IPS-18c (cell line): Measurements from ENCODE around the gene CXXC5.

ENCODE experiments used
- H3K4me3 ChIP-seq: 2 replicates; pipeline ENCODE4 v1.7.0; 2013; ENCODE audit warnings: low read depth, mild to moderate bottlenecking, low read length, moderate library complexity; ENCODE audit not compliant: insufficient read depth
- H3K9me3 ChIP-seq: one replicate; pipeline ENCODE4 v1.6.1; 2013; ENCODE audit warnings: mild to moderate bottlenecking, low read length, moderate library complexity; ENCODE audit not compliant: control insufficient read depth, insufficient read depth

The CXXC5 gene

DNA sequence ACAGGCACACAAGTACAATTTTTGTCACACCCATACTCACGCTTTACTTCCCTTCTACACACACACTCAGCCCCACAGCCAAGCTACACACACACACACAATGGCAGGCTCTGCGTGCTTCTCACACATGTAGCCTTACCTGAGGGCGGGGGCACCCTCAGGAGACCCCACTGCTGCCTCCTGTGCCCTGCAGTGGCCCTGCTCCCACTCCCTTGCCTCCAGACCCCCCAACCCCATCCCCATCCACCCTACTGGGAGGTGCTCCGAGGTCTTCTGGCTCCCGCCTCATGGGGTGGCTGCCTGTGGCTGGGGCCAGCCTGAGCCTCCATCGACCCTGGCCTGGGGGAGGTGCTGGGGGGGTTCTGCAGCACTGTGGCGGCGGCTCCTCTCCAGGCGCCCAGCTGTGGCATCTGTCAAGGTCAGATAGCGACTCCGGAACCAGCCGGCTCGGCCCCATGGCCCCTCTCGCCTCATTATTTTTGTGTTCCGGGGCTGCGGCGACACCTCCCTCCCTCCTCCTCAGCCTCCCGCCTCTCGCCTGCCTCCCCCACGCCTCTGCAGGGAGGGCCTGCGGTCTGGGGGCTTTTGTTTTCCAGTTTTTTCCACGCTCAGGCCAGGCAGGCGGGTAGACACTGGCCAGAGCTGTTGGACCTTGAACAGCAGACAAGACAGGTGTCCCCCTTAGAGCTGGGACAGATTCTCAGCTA lies 21.7 kb downstream of the CXXC5 start:
- H3K4me3 ChIP-seq = no peak overlapping the region; the same call in 1 of the 2 replicates

DNA sequence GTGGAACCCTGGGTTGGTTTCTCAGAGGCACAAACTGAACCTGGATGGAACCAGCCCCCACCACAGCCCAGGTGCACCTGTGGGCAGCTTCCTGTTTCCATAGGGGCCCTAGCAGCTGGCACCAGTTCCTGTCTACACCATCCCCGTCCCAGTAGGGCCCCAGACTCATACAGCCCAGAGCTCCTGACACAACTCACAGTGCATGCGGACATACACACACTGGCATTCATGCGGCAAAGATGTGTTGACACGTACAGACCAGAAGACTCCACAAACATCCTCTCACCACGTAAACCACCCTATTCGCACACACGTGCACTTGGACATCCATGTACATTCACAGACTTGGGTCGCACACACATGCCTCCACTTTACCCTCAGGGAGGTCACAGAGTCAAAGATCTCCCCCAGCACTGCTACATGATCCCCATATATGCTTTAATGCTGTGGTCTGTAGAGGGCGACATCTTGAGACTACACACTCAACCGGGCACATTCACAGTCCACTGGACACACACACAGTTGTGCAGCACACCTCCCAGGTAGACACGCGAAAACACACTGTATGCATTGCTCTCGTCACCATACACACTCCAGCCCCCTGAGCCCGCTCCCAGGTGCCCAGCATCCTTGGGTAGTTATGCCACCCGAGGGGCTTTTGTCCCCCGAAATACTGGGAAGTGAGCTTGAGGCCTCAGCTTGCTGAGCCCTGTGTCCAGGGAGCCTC lies 22.4 kb downstream of the CXXC5 start:
- no peak overlapping the region; the same call in 1 of the 2 replicates for H3K4me3 ChIP-seq
- no peaks in the 10 kb centered on the region for H3K9me3 ChIP-seq

More for the DNA sequence above, 21.7 kb downstream of the CXXC5 start:
- H3K9me3 ChIP-seq = no peaks in the 10 kb centered on the region

DNA sequence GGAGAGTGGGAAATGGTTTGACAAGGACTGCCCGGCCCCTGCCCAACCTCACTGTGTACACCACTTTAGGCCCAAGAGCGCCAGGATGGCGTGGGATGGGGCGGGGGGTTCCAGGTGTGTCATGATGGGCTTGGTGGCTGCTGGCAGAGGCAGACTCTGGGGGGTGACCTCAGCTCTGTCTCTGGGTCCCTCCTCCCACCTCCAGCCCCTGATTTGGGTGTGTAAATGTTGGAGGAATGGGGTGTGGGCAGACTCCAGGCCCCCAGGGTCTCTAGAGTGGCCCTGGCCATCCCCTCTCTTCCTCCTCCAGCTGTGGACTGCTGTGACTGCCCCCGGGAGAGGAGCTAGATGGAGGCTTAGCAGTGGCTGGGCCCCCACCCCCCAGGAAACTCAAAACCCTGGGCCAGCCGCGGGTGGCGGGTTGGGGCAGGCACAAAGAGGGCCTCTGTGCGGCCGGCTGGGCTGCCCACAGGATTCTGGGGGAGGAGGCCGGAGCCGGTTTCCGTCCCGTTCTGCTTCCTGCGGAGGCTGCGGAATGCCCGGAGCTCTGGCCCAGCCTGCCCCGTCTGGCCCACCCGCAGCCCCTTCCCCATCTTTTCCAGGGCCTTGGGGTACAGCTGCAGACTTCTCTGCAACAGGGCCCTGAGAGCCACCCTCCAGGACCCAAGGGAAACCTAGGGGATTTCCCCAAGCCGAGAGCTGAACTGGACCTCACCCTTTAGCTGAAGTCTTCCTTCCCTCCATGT lies 23.1 kb downstream of the CXXC5 start:
- Histone ChIP-seq H3K9me3 (no peaks in the 10 kb centered on the region), H3K4me3 (no peak overlapping the region)

DNA sequence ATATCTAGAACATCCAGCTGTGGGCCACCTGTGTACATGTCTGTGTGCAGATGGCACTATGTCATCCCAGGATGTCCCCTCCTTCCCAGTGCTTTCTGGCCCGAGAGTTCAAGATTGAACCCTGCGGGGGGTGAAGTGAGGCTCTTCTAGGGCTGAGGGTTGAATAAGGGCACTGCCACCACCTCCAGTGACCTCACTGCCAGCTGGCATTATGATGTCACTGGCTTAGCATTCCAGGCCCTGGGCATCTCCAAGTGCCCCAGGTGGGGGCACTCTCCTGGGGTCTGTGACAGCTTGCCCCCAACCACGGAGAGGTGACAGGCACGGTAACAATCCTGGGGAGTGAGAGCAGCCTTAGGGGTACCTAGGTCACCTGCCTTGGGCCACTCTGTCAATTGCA lies 27.1 kb downstream of the CXXC5 start:
- Histone ChIP-seq H3K4me3 (no peak overlapping the region), H3K9me3 (no peaks in the 10 kb centered on the region)

DNA sequence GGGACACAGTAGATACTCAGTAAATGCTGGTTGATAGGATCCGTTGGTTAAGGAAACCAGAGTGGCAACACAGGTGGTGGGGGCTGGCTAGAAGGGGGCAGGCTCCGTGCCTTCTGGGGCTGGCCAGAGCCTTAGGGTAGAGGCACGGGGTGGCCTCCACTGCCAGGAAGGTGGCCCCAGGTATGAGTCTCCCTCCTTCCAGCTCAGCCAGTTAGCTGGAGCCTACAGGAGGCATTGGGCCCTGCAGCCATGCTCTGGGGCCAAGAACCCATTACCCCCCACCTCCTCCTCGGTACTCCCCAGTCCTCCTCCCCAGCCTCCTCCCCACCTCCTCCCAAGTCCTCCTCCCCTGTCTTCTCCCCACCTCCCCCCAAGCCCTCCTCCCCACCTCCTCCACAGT lies 27.7 kb downstream of the CXXC5 start:
- H3K9me3 ChIP-seq = no peaks in the 10 kb centered on the region

DNA sequence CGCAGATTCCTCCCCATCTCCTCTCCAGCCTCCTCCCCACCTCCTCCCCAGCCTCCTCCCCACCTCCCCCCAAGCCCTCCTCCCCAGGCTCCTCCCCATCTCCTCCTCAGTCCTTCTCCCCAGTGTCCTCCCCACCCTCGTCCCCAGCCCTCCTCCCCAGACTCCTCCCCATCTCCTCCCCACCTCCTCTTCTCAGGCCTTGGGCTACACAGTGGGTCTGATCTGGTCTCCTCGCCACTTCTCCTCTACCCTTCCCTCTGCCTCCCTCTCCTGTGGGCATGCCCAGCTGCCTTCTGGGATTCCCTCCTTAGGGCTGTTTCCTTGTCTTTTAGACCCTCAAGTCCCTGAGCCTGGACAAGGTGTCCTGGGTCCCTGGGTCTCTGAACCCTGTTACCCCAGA lies 28.3 kb downstream of the CXXC5 start:
- H3K9me3 ChIP-seq = no peaks in the 10 kb centered on the region
- H3K4me3 ChIP-seq = no peak overlapping the region

More for the DNA sequence above, 27.7 kb downstream of the CXXC5 start:
- H3K4me3 ChIP-seq = no peak overlapping the region

DNA sequence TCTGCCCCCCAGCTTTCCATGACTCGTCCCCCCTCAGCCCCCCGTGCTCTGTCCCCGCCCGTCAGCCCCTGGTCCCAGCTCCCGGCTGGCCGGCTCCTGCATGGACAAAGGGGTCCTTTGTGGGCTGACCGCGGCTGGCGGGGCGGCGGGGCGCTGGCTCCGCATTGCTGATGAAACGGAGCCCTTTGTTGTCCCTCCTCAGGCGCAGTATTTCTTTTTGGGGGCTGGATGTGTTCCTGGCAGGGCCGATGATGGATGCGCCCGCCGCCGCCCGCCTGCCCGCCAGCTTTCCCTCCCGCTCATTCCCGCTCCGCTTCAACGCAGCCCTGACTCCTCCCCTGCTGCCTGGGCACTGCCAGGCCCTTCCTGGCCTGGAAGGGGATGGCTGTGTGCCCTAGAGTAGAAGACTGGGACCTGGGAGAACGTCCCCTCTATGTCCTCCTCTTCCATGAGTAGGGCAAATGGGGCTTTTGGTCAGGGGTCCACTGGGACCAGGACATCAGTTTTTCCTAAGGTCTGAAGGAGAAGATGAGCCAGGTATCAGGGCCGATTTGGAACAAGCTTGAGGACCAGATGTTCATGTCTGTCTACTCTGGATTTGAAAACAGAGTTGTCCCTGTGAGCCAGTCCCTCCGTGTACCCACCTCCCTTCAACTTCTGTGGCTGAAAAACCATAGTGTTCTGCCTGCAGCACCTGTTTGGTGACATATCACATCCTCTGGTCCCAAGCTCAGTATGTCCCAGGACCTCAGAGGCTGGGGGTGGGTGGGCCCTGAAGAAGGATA lies 29.0 kb downstream of the CXXC5 start:
- Histone ChIP-seq H3K4me3 (no peak overlapping the region), H3K9me3 (no peaks in the 10 kb centered on the region)

DNA sequence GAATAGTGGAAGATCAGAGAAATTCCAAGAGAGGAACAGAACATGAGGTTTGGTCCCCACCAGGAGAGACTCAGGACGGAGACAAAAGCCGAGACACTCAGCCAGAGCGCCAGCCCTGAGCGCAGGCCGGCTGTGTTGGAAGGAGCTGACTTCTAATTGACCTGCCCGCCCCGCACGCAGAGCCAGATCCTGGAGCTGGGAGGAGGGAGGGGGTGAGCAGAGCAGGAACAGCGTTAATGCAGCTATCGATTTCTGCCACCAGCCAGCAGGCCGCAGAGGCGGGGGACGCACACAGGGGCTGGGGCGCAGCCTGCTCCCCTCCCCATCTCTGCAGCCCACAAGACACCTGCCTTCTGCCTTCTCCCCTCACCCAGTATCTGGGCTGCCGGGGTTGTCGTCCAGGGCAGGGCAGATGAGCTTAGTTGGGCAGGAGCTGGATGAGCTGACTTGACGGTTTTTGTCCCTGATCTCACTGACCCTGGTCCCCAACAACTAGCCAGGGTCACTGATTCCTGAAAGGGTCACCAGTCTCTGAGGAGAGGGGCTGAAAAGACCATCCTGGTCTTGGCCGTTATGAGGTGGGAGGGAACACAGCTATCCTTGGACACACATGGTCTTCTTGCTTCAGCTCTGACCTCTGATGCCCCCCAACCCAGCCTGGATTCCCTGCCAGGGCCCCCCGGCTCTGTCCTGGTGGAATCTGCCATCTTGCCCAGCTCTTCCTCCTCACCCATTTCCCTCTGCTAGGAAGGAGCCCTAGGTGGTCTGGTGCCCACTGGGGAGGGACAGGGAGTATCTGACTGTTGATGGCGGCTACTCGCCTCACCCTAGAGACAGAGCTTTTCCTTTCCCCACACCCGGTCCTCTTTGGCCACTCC lies 29.8 kb downstream of the CXXC5 start:
- Histone ChIP-seq H3K9me3 (no peaks in the 10 kb centered on the region), H3K4me3 (no peak overlapping the region)

DNA sequence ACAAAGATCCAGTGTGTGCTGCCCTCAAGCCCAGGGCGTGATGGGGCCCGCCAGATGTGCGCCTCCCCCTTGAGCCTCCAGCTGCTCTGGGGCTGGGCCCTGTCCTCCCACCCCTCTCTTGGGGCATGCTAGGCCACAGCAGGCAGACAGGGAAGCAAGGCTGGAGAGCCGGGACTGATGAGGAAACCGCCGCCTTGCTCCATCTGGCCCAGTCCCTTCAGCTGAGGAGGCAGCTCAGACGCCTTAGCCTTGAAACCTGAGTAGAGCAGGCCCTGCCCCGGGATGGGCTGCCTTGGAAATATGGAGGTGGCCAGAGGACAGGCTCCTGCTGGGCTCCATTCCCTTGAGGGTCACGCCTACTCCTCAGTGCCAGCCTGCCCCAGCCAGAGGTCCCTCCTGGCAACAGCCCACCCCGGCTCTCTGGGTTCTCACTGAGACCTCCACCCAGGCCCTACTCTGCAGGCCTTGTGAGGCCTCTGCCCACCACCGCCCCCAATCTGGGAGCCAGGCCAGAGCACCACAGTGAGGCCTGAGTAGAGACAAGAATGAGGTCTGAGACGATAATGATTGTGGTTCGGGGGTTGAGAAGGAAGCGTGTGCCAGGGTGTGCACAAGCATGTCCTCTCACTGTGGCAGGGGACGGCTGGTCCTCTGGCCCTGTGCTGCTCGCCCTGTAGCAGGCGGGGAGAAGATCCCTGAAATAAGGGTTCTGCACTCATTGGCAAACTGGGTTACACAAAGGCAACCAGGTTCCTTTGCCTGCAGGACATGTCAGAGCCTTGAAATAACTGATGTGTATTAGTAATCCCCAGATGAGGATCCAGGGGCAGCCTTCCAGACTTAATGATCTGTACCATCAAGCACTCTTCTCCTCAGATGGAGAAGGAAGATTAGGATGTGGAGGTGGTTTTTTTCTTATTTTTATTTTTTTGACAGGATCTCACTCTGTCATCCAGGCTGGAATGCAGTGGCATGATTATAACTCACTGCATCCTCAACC lies 30.9 kb downstream of the CXXC5 start:
- Histone ChIP-seq H3K4me3 (no peak overlapping the region), H3K9me3 (no peaks in the 10 kb centered on the region)

DNA sequence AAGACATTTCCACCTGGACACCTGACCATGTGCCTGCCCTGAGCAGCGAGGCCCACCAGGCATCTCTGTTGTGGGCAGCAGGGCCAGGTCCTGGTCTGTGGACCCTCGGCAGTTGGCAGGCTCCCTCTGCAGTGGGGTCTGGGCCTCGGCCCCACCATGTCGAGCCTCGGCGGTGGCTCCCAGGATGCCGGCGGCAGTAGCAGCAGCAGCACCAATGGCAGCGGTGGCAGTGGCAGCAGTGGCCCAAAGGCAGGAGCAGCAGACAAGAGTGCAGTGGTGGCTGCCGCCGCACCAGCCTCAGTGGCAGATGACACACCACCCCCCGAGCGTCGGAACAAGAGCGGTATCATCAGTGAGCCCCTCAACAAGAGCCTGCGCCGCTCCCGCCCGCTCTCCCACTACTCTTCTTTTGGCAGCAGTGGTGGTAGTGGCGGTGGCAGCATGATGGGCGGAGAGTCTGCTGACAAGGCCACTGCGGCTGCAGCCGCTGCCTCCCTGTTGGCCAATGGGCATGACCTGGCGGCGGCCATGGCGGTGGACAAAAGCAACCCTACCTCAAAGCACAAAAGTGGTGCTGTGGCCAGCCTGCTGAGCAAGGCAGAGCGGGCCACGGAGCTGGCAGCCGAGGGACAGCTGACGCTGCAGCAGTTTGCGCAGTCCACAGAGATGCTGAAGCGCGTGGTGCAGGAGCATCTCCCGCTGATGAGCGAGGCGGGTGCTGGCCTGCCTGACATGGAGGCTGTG lies 32.4 kb downstream of the CXXC5 start:
- no peaks in the 10 kb centered on the region for H3K9me3 ChIP-seq
- H3K4me3 ChIP-seq = no peak overlapping the region

DNA sequence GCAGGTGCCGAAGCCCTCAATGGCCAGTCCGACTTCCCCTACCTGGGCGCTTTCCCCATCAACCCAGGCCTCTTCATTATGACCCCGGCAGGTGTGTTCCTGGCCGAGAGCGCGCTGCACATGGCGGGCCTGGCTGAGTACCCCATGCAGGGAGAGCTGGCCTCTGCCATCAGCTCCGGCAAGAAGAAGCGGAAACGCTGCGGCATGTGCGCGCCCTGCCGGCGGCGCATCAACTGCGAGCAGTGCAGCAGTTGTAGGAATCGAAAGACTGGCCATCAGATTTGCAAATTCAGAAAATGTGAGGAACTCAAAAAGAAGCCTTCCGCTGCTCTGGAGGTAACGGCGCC lies 32.9 kb downstream of the CXXC5 start:
- H3K4me3 ChIP-seq = no peak overlapping the region

DNA sequence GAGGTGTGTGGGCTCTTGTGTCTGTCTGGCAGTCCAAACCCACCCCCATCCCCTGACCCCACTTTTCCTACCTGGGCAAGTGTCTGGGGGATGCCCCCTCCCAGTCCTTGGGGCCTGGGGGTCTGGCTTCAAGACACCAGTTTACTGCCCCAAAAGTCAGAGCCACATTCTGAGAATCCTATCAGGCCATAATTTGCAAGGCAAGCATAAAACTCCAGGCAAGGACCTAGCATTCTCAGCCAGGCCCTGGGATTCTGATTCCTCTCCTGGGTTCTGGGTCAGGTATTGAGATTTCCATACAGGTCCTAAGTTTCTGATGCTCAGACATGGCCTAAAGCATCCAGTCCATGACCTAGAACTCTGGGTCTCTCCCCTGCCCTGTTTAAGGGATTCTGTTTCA lies 33.3 kb downstream of the CXXC5 start:
- no peaks in the 10 kb centered on the region for H3K9me3 ChIP-seq
- no peak overlapping the region for H3K4me3 ChIP-seq

More for the DNA sequence above, 32.9 kb downstream of the CXXC5 start:
- H3K9me3 ChIP-seq = no peaks in the 10 kb centered on the region

DNA sequence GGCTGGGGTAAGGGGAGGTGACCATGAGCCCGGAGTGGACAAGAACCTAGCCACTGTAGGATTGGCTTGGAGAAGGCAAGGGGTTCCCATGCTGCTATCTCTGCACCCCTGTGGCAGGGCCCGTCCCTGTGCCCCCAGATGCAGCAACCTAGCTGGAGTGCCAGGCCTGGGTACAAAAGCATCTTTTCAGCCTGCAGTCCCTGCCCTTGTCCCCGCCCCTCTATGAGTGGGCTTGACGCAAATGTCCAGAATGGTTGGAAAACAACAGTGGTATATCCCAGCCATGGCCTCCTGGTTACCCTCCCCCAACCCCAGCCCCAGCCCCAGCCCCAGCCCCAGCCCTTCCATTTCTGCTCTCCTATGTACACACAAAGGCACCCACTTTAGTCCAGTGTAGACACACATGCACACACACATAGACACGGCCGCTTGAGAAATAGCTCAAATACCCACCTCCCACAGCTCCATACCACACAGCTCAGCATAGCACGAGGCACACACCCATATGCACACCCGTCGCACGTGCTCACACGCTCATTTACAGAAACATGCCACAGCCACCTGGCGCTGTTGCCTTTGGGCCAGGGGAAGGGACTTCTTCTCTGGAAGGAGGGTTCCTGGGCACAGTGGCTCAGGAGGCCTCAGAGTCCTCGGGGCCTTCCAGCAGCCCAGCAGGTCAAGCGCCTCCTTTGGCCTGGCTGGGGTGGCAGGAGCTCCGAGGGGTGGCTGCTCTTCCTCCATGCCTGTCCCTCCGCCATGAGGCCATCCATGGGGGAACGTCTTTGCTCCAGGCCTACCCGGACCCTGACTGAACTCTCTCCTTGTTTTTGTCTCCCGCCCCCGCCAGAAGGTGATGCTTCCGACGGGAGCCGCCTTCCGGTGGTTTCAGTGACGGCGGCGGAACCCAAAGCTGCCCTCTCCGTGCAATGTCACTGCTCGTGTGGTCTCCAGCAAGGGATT lies 34.1 kb downstream of the CXXC5 start:
- no peak overlapping the region for H3K4me3 ChIP-seq
- H3K9me3 ChIP-seq = no peaks in the 10 kb centered on the region
